HG03135 (cell line): Measurements from ENCODE around the gene ATP11A.

ENCODE experiments used
- ATAC-seq: cut with Tn5 transposase; IDR thresholded peaks from one replicate; pipeline ENCODE4 v1.9.1; 2021; ENCODE audit warnings: mild to moderate bottlenecking, moderate library complexity; ENCODE audit not compliant: unreplicated experiment

ATP11A gene

GRCh38 chr13:112812306-112813055 lies 122.6 kb downstream of the ATP11A start:
- no peak for ATAC-seq

GRCh38 chr13:112813552-112813951 lies 123.7 kb downstream of the ATP11A start:
- ATAC-seq = no peak

GRCh38 chr13:112814905-112815585 lies 125.2 kb downstream of the ATP11A start:
- ATAC-seq = no peak

- no peak for ATAC-seq
Measured at GRCh38 chr13:112815871-112816270, 126.0 kb downstream of the ATP11A start.

GRCh38 chr13:112818040-112818697 lies 128.3 kb downstream of the ATP11A start:
- no peak for ATAC-seq

GRCh38 chr13:112818698-112819045 lies 128.8 kb downstream of the ATP11A start:
- no peak for ATAC-seq

- no peak for ATAC-seq
Measured at GRCh38 chr13:112819111-112819510, 129.3 kb downstream of the ATP11A start.

- ATAC-seq = no peak
Measured at GRCh38 chr13:112819816-112820215, 130.0 kb downstream of the ATP11A start.

- ATAC-seq = no peak
Measured at GRCh38 chr13:112820318-112820717, 130.5 kb downstream of the ATP11A start.

- no peak for ATAC-seq
Measured at GRCh38 chr13:112821340-112822055, 131.7 kb downstream of the ATP11A start.

GRCh38 chr13:112822851-112823250 lies 133.0 kb downstream of the ATP11A start:
- no peak for ATAC-seq

- ATAC-seq = no peak
Measured at GRCh38 chr13:112824429-112824828, 134.6 kb downstream of the ATP11A start.

GRCh38 chr13:112825071-112825470 lies 135.2 kb downstream of the ATP11A start:
- no peak for ATAC-seq

GRCh38 chr13:112825875-112826274 lies 136.0 kb downstream of the ATP11A start:
- no peak for ATAC-seq

GRCh38 chr13:112826565-112826964 lies 136.7 kb downstream of the ATP11A start:
- ATAC-seq = no peak

GRCh38 chr13:112828082-112828699 lies 138.4 kb downstream of the ATP11A start:
- no peak for ATAC-seq

GRCh38 chr13:112828756-112829155 lies 138.9 kb downstream of the ATP11A start:
- no peak for ATAC-seq

GRCh38 chr13:112831196-112831595 lies 141.4 kb downstream of the ATP11A start:
- no peak for ATAC-seq

- ATAC-seq = no peak
Measured at GRCh38 chr13:112831801-112832200, 142.0 kb downstream of the ATP11A start.

- ATAC-seq = no peak
Measured at GRCh38 chr13:112832811-112833210, 143.0 kb downstream of the ATP11A start.
